Activated T-cell treated with anti-CD3 and anti-CD28 coated beads, Interleukin-2, amount 50 U/mL, for 4 hours (primary cell): Measurements from ENCODE around the gene TTC9C. TPM values are rescaled to one million over a fixed set of nuclear protein-coding genes. Genes with fewer than 3 reads are reported as not detected.
"Not testable (repeated sequence)": the region's sequence is repeated elsewhere in the genome, so short reads cannot be mapped to it uniquely, and the experiment has no call there.

Experiments
- ATAC-seq, 2 donors: fragments of 200-7000 bp; cut with Tn5 transposase; one replicate each; pipeline ENCODE4 v1.10.0; 2021
- DNase-seq: peaks from one replicate; pipeline ENCODE4 v3.0.0-alpha.2; 2020
- H3K27me3 Mint-ChIP-seq: one replicate; pipeline ENCODE4 v1.8.0; 2021; ENCODE audit warnings: low read depth, mixed read lengths
- H3K36me3 Mint-ChIP-seq: one replicate; pipeline ENCODE4 v1.8.0; 2022; ENCODE audit warnings: mixed read lengths; ENCODE audit not compliant: insufficient read depth
- H3K4me1 Mint-ChIP-seq: one replicate; pipeline ENCODE4 v1.8.0; 2021; ENCODE audit warnings: low read depth, mixed read lengths
- H3K4me3 Mint-ChIP-seq: one replicate; pipeline ENCODE4 v1.8.0; 2021; ENCODE audit warnings: mild to moderate bottlenecking, moderate library complexity, mixed read lengths
- H3K9me3 Mint-ChIP-seq: one replicate; pipeline ENCODE4 v1.8.0; 2021; ENCODE audit warnings: mixed read lengths
- total RNA-seq, 3 donors: library from RNA; stranded (reverse); gene quantifications; one replicate each; pipeline ENCODE4 v1.2.1, GENCODE V29; 2021

TTC9C gene
- total RNA-seq, 3 donors from 2014 or later: 20.2 to 22.9 (median 20.9) TPM

- no peaks in the 10 kb centered on the region for H3K27me3 Mint-ChIP-seq
- no peak for DNase-seq
- H3K36me3 Mint-ChIP-seq: peaks cover 8% of the 10 kb centered on the region
- H3K4me3 Mint-ChIP-seq: peak overlapping the region; percentile 97
- ATAC-seq: no peak
- H3K9me3 Mint-ChIP-seq: no peaks in the 10 kb centered on the region
- H3K4me1 Mint-ChIP-seq: peaks cover 24% of the 10 kb centered on the region
These were observed 24.9 kb downstream of the TTC9C start for GRCh38 chr11:62752994-62753735.

- DNase-seq: peak; percentile 95
- Mint-ChIP-seq H3K4me3 (peak within 1 kb of the TSS; percentile 97), H3K9me3 (no peaks in the 10 kb centered on the region), H3K27me3 (no peaks in the 10 kb centered on the region), H3K36me3 (peaks cover 5% of the 10 kb centered on the region), H3K4me1 (peaks cover 22% of the 10 kb centered on the region)
- peak; percentile 98 to 99 for ATAC-seq
These were observed 25.7 kb downstream of the TTC9C start, which contains the start of gene ZBTB3 for GRCh38 chr11:62753736-62754603. Gene ZBTB3 (minus strand): TSS chr11:62754160. CDS start chr11:62753664, 496 bp downstream.

GRCh38 chr11:62755086-62755615 lies 26.9 kb downstream of the TTC9C start:
- Mint-ChIP-seq H3K9me3 (no peaks in the 10 kb centered on the region), H3K4me1 (peaks cover 17% of the 10 kb centered on the region), H3K4me3 (peak overlapping the region; percentile 33), H3K27me3 (no peaks in the 10 kb centered on the region), H3K36me3 (peaks cover 3% of the 10 kb centered on the region)
- ATAC-seq (no peak), DNase-seq (no peak)

GRCh38 chr11:62757846-62758788 lies 29.8 kb downstream of the TTC9C start:
- no peak overlapping the region for H3K4me3 Mint-ChIP-seq
- no peaks in the 10 kb centered on the region for H3K9me3 Mint-ChIP-seq
- ATAC-seq (no peak), DNase-seq (no peak)
- H3K36me3 Mint-ChIP-seq: peaks cover 4% of the 10 kb centered on the region
- H3K4me1 Mint-ChIP-seq: peaks cover 24% of the 10 kb centered on the region
- no peaks in the 10 kb centered on the region for H3K27me3 Mint-ChIP-seq

GRCh38 chr11:62760867-62761227 lies 32.6 kb downstream of the TTC9C start:
- not testable (repeated sequence) for H3K9me3 Mint-ChIP-seq, H3K36me3 Mint-ChIP-seq, DNase-seq, H3K27me3 Mint-ChIP-seq, ATAC-seq
- Mint-ChIP-seq H3K4me3 (peak overlapping the region; percentile 92), H3K4me1 (peaks cover 16% of the 10 kb centered on the region)

GRCh38 chr11:62770778-62771143 lies 42.5 kb downstream of the TTC9C start:
- H3K4me1 Mint-ChIP-seq: peaks cover 25% of the 10 kb centered on the region
- peak in 1 of 2 donors; percentile 2 for ATAC-seq
- H3K9me3 Mint-ChIP-seq: no peaks in the 10 kb centered on the region
- H3K4me3 Mint-ChIP-seq: peak overlapping the region; percentile 88
- H3K27me3 Mint-ChIP-seq: no peaks in the 10 kb centered on the region
- no peak for DNase-seq
- H3K36me3 Mint-ChIP-seq: peaks cover 11% of the 10 kb centered on the region

- Mint-ChIP-seq H3K4me1 (peaks cover 24% of the 10 kb centered on the region), H3K27me3 (no peaks in the 10 kb centered on the region), H3K36me3 (peaks cover 11% of the 10 kb centered on the region), H3K9me3 (no peaks in the 10 kb centered on the region), H3K4me3 (peak within 1 kb of the TSS; percentile 88)
- peak; percentile 89 for DNase-seq
- peak; percentile 95 to 96 for ATAC-seq
These were observed 43.1 kb downstream of the TTC9C start, which contains the start of gene TAF6L for GRCh38 chr11:62771144-62772021. Gene TAF6L (plus strand): TSS chr11:62771396. CDS start chr11:62775784, 4,388 bp downstream.

- ATAC-seq (no peak), DNase-seq (no peak)
- no peaks in the 10 kb centered on the region for H3K27me3 Mint-ChIP-seq
- H3K4me3 Mint-ChIP-seq: no peak overlapping the region
- peaks cover 28% of the 10 kb centered on the region for H3K4me1 Mint-ChIP-seq
- H3K36me3 Mint-ChIP-seq: peaks cover 18% of the 10 kb centered on the region
- H3K9me3 Mint-ChIP-seq: no peaks in the 10 kb centered on the region
These were observed 46.1 kb downstream of the TTC9C start for GRCh38 chr11:62774407-62774806.

- H3K4me1 Mint-ChIP-seq: peaks cover 17% of the 10 kb centered on the region
- DNase-seq: no peak
- H3K4me3 Mint-ChIP-seq: no peak overlapping the region
- H3K36me3 Mint-ChIP-seq: peaks cover 18% of the 10 kb centered on the region
- ATAC-seq: no peak
- no peaks in the 10 kb centered on the region for H3K27me3 Mint-ChIP-seq
- H3K9me3 Mint-ChIP-seq: no peaks in the 10 kb centered on the region
These were observed 47.4 kb downstream of the TTC9C start for GRCh38 chr11:62775646-62776045.

GRCh38 chr11:62777389-62777788 lies 49.1 kb downstream of the TTC9C start:
- H3K4me1 Mint-ChIP-seq: peaks cover 9% of the 10 kb centered on the region
- ATAC-seq: peak in 1 of 2 donors; percentile 66
- DNase-seq: no peak
- no peak overlapping the region for H3K4me3 Mint-ChIP-seq
- no peaks in the 10 kb centered on the region for H3K9me3 Mint-ChIP-seq
- H3K27me3 Mint-ChIP-seq: no peaks in the 10 kb centered on the region
- peaks cover 18% of the 10 kb centered on the region for H3K36me3 Mint-ChIP-seq

- peaks cover 23% of the 10 kb centered on the region for H3K36me3 Mint-ChIP-seq
- ATAC-seq (peak in 1 of 2 donors; percentile 30), DNase-seq (no peak)
- no peaks in the 10 kb centered on the region for H3K27me3 Mint-ChIP-seq
- no peak overlapping the region for H3K4me3 Mint-ChIP-seq
- no peaks in the 10 kb centered on the region for H3K9me3 Mint-ChIP-seq
- H3K4me1 Mint-ChIP-seq: peaks cover 9% of the 10 kb centered on the region
These were observed 50.2 kb downstream of the TTC9C start for GRCh38 chr11:62778441-62778840.

GRCh38 chr11:62782753-62783152 lies 54.5 kb downstream of the TTC9C start:
- no peak overlapping the region for H3K4me3 Mint-ChIP-seq
- H3K9me3 Mint-ChIP-seq: no peaks in the 10 kb centered on the region
- peaks cover 14% of the 10 kb centered on the region for H3K4me1 Mint-ChIP-seq
- ATAC-seq (no peak), DNase-seq (no peak)
- no peaks in the 10 kb centered on the region for H3K27me3 Mint-ChIP-seq
- peaks cover 9% of the 10 kb centered on the region for H3K36me3 Mint-ChIP-seq
